ENCODE data around the gene DRAM2. TPM values are rescaled to one million over a fixed set of nuclear protein-coding genes. Genes with fewer than 3 reads are reported as not detected.
"Not testable (repeated sequence)": the region's sequence is repeated elsewhere in the genome, so short reads cannot be mapped to it uniquely, and the experiment has no call there.

DRAM2 gene
- total RNA-seq, 1 experiment from 2014 or later: 60.6 TPM

GRCh38 chr1:111097356-111098099 is 42.4 kb downstream of the DRAM2 start:
- in situ Hi-C loops (cut with HindIII; ENCODE audit: low pct_unique_long_range_greater_than_20kb, low sequenced_read_pairs): no loop called here
- peak; percentile 6 for DNase-seq (ENCODE audit: low read depth)

GRCh38 chr1:111095421-111095820 is 44.5 kb downstream of the DRAM2 start:
- DNase-seq (ENCODE audit: low read depth); in situ Hi-C loops (cut with HindIII; ENCODE audit: low pct_unique_long_range_greater_than_20kb, low sequenced_read_pairs): not testable (repeated sequence)

- DNase-seq (ENCODE audit: low read depth): no peak
- in situ Hi-C loops (cut with HindIII; ENCODE audit: low pct_unique_long_range_greater_than_20kb, low sequenced_read_pairs): no loop called here
Measured at GRCh38 chr1:111089638-111090037, 50.3 kb downstream of the DRAM2 start.

GRCh38 chr1:111085676-111086075 is 54.2 kb downstream of the DRAM2 start:
- DNase-seq (ENCODE audit: low read depth): no peak
- in situ Hi-C loops (cut with HindIII; ENCODE audit: low pct_unique_long_range_greater_than_20kb, low sequenced_read_pairs): no loop called here

- in situ Hi-C loops (cut with HindIII; ENCODE audit: low pct_unique_long_range_greater_than_20kb, low sequenced_read_pairs): no loop called here
- DNase-seq (ENCODE audit: low read depth): no peak
Measured at GRCh38 chr1:111084999-111085398, 54.9 kb downstream of the DRAM2 start.

DNA sequence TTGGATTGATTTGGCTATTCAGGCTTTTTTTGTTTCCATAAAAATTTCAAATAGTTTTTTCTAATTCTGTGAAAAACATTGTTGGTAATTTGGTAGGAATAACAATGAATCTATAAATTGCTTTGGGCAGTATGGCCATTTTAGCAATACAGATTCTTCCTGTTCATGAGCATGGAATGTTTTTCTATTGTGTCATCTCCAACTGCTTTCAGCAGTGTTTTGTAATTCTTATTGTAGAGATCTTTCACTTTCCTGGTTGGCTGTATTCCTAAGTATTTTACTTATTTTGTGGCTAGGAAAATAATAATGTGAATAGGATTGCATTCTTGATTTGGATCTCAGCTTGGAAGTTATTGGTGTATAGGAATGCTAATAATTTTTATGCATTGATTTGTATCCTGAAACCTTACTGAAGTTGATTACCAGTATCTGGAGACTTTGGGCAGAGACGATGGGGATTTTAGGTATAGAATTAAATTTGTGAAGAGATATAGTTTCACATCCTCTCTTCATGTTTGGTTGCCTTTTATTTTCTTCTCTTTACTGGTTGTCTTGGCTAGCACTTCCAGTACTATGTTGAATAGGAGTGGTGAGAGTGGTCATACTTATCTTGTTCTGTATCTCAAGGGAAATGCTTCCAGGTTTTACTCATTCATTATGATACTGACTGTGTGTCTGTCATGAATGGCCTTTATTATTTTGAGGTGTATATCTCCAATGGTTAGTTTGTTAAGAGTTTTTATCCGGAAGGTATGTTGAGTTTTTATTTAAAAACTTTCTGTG is 57.3 kb downstream of the DRAM2 start:
- no peak for DNase-seq (ENCODE audit: low read depth)
- in situ Hi-C loops (cut with HindIII; ENCODE audit: low pct_unique_long_range_greater_than_20kb, low sequenced_read_pairs): no loop called here

- in situ Hi-C loops (cut with HindIII; ENCODE audit: low pct_unique_long_range_greater_than_20kb, low sequenced_read_pairs): not testable (repeated sequence)
Measured at GRCh38 chr1:111079329-111079728, 60.6 kb downstream of the DRAM2 start.

GRCh38 chr1:111077312-111077711 is 62.6 kb downstream of the DRAM2 start:
- DNase-seq (ENCODE audit: low read depth); in situ Hi-C loops (cut with HindIII; ENCODE audit: low pct_unique_long_range_greater_than_20kb, low sequenced_read_pairs): not testable (repeated sequence)

More at GRCh38 chr1:111079329-111079728, 60.6 kb downstream of the DRAM2 start:
- DNase-seq (ENCODE audit: low read depth): not testable (repeated sequence)

Other genes with a start within 250 kb of the DRAM2 start
- gene LRIF1, start 176.2 kb downstream of the DRAM2 start, total RNA-seq (2014; rRNA removed; shearing (Covaris generic); ENCODE audit: low replicate concordance): not detected in 2 replicates
- gene CEPT1, start 130 bp upstream of the DRAM2 start, total RNA-seq (2014; rRNA removed; shearing (Covaris generic); ENCODE audit: low replicate concordance): 9.6 and 15.1 TPM in 2 replicates
- gene DENND2D, start 60.6 kb upstream of the DRAM2 start, total RNA-seq (2014; rRNA removed; shearing (Covaris generic); ENCODE audit: low replicate concordance): 14.9 and 17.1 TPM in 2 replicates
- not detected in 2 replicates for gene CHI3L2, start 87.6 kb upstream of the DRAM2 start, total RNA-seq (2014; rRNA removed; shearing (Covaris generic); ENCODE audit: low replicate concordance)
- gene CHIA, start 150.8 kb upstream of the DRAM2 start, total RNA-seq (2014; rRNA removed; shearing (Covaris generic); ENCODE audit: low replicate concordance): not detected in 2 replicates